GM19463 (cell line): ENCODE data around the gene NRXN3.
"Not testable (repeated sequence)": the region's sequence is repeated elsewhere in the genome, so short reads cannot be mapped to it uniquely, and the experiment has no call there.

ENCODE experiments used
- ATAC-seq: cut with Tn5 transposase; IDR thresholded peaks from one replicate; pipeline ENCODE4 v1.9.1; 2021; ENCODE audit warnings: mild to moderate bottlenecking, moderate library complexity; ENCODE audit not compliant: unreplicated experiment

NRXN3 gene

GRCh38 chr14:78974691-78975090, 804.5 kb downstream of the NRXN3 start:
- no peak for ATAC-seq

- ATAC-seq, result no peak
These were observed 805.6 kb downstream of the NRXN3 start for GRCh38 chr14:78975734-78976133.

DNA sequence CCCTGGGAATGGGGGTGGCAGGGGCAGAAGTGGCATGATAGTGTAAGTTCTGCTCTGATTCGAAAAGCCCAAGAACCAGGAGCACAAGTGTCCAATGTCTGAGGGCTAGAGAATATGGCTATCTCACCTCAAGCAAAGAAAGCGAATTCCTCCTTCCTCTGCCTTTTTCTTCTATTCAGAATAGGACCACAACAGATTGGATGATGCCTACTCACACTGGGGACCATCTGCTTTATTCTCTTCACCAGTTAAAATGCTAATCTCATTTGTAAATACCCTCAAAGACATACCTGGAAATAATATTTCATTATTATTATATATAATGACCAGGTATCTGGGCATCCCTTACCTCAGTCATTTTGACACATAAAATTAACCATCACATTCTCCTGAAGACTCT, 808.7 kb downstream of the NRXN3 start:
- ATAC-seq, result no peak

DNA sequence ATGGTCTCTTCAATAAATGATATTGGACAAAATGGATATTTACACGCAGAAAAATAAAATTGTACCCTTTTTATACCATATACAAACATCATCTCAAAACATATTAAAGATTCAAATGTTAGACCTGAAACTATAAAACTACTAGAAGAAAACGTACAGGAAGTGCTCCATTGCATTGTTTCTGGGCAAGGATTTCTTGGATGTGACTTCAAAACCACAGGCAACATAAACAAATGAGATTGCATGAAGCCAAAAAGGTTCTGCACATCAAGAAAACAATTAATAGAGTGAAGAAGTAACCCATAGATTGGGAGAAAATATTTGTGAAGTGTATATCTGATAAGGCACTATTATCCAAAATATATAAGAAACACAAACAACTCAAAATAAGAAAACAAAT, 812.4 kb downstream of the NRXN3 start:
- ATAC-seq, result no peak

- no peak for ATAC-seq
These were observed 813.0 kb downstream of the NRXN3 start for GRCh38 chr14:78983126-78983525.

- ATAC-seq, result no peak
These were observed 815.7 kb downstream of the NRXN3 start for GRCh38 chr14:78985668-78986381.

DNA sequence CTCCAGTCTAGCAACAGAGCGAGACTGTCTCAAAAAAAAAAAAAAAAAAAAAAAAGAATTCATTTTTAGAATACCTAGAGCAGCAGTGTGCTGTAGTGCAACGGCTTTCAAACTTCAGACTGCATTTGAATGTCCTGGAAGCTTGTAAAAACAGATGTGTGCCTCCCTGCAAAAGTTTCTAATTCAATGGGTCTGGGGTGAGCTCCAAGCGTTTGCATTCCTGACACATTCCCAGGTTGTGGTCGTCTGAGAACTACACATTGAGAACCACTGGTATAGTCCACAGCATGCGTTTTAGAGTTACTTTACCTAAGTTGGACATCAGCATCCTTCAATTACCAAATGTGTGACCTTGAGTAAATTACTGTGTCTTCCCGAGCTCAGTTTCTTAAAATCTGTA, 816.8 kb downstream of the NRXN3 start:
- ATAC-seq, result no peak

- ATAC-seq, result no peak
These were observed 819.0 kb downstream of the NRXN3 start for GRCh38 chr14:78989221-78989620.

- no peak for ATAC-seq
These were observed 822.7 kb downstream of the NRXN3 start for GRCh38 chr14:78992867-78993266.

DNA sequence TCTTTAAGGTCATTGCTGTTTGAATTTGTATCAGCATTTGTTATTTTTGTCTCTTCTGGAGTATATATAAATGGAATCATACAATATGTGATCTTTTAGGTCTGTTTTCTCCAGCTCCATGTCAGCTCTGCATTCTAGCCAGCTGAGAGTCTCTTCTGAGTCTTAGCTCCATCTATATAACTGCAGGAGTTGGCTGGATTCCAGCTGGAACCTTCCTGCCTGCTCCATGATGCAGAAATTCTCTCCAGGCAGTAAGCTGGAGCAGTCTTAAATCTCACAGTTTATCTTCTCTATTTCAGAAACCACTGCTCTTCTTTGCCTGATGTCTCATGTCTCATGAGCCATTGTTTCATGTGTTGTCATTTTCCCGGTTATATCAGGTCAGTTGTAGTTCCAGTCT, 827.6 kb downstream of the NRXN3 start:
- ATAC-seq, result no peak

- ATAC-seq, result no peak
These were observed 839.1 kb downstream of the NRXN3 start for GRCh38 chr14:79009286-79009685.

- ATAC-seq, result no peak
These were observed 841.1 kb downstream of the NRXN3 start for GRCh38 chr14:79011091-79011919.

GRCh38 chr14:79011920-79012204, 841.7 kb downstream of the NRXN3 start:
- no peak for ATAC-seq

- no peak for ATAC-seq
These were observed 846.8 kb downstream of the NRXN3 start for GRCh38 chr14:79016828-79017505.

DNA sequence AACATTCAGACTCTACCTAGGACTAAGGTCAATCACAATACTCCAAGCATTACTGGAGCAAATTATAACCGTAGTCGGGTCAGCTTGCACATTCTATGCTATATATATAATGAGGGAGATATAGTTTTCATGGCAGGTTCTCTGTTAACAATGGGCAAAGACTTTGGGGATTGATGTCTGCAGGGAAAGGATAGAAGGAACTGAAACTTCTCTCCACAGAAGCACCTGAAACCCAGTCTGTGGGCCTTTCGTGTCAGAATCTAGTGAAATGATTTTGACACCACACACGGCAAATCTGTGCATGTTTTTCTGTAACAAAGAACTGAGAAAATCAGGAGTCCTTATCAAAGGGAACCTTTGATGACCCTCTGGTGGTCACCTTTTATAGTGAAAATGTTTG, 847.4 kb downstream of the NRXN3 start:
- ATAC-seq, result no peak

DNA sequence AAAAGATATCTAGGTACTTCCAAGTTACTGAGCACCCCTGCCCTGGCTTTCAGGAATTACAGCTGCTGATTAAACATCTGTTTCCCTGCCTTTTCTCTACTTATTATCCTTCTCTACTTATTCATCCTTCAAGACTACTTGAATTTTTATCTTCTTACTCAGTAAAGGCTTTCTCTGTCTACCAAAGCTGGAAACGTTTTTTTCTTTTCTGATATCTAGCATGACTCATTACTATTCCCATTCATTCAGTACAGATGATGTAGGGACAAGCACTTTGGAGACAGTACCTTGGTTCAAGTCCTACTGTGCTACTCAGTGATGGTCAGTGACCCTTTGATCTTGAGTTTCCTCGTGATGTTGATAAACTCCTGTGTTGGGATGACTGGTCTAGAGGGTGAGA, 848.7 kb downstream of the NRXN3 start:
- no peak for ATAC-seq

- ATAC-seq, result not testable (repeated sequence)
These were observed 849.7 kb downstream of the NRXN3 start for GRCh38 chr14:79019898-79020297.

GRCh38 chr14:79021766-79022165, 851.6 kb downstream of the NRXN3 start:
- ATAC-seq, result no peak

GRCh38 chr14:79027138-79027537, 857.0 kb downstream of the NRXN3 start:
- ATAC-seq, result no peak

DNA sequence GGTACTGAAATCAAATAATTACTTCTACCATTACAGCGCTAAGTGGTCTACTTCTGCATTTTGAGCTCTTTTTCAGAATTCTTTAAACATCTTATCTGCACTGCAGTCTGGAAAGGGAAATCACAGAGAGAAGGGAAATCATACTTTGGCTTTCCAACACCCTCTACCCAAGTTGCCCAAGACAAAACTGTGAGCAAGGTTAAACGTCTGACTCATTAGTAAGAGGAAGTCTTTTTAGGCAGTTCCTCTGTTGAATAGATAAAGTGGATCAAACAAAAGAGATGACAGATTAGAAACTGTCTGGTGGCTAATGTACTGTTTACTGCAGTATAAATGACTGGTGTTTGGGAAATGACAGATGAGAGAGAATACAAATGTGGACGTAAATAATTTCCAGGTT, 858.1 kb downstream of the NRXN3 start:
- ATAC-seq, result no peak

DNA sequence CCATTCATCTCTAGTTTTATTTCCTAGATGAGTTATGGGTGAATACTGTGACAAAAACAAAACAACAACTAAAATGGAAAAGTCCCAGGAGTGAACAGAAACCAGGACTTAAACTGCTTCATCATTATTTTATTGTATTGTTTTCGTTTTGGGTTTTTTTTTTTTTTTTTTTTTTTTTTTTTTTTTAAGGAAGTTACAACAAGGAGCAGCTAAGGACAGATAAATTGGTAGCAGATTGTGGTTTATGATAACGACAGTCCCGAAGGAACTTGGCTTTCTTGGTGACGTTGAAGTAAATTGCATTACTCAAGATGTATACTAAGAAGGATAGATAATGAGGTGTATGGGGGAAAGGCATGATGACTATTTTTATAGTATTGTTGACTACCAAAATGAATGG, 866.3 kb downstream of the NRXN3 start:
- ATAC-seq, result no peak

GRCh38 chr14:79037106-79037505, 866.9 kb downstream of the NRXN3 start:
- no peak for ATAC-seq
